HepG2 (cell line): ENCODE data around the gene ATXN1L. TPM values are rescaled to one million over a fixed set of nuclear protein-coding genes. Genes with fewer than 3 reads are reported as not detected.

Source experiments
- CBFB ChIP-seq: sonication (generic); formaldehyde crosslinking; IDR thresholded peaks from 2 replicates; pipeline ENCODE4 v1.4.0; 2020; ENCODE audit warnings: missing genetic modification reagents
- EEA1 ChIP-seq: sonication (generic); formaldehyde crosslinking; IDR thresholded peaks from 2 replicates; pipeline ENCODE4 v1.5.1; 2020; ENCODE audit warnings: mild to moderate bottlenecking, missing genetic modification reagents, borderline replicate concordance
- FLYWCH1 ChIP-seq: sonication (generic); formaldehyde crosslinking; IDR thresholded peaks from 2 replicates; pipeline ENCODE4 v1.8.1; 2023; ENCODE audit warnings: mild to moderate bottlenecking, missing genetic modification reagents
- FOXC1 ChIP-seq: sonication (generic); formaldehyde crosslinking; IDR thresholded peaks from 2 replicates; pipeline ENCODE4 v1.8.0; 2022; ENCODE audit warnings: mild to moderate bottlenecking, missing genetic modification reagents, borderline replicate concordance
- GFI1 ChIP-seq: sonication (generic); formaldehyde crosslinking; IDR thresholded peaks from 2 replicates; pipeline ENCODE4 v1.5.0; 2020; ENCODE audit warnings: missing genetic modification reagents, mild to moderate bottlenecking, borderline replicate concordance
- HOXA7 ChIP-seq: sonication (generic); formaldehyde crosslinking; IDR thresholded peaks from 2 replicates; pipeline ENCODE4 v1.8.1; 2022; ENCODE audit warnings: mild to moderate bottlenecking, missing genetic modification reagents, moderate library complexity
- MAFK ChIP-seq, 2 experiments: IDR thresholded peaks in 1 of 2; conservative IDR thresholded peaks in 1 of 2; 2 replicates each; pipeline ENCODE4 v1.6.1; 2011; ENCODE audit warnings: improper control_type of control experiment in 2 of 2, low read length in 2 of 2
- MAZ ChIP-seq, 2 experiments: sonication (generic) in 1 of 2; formaldehyde crosslinking in 1 of 2; IDR thresholded peaks; 2 replicates each; pipeline versions ENCODE4 v1.5.0 to v1.6.1; 2012 to 2020; ENCODE audit warnings: low read depth in 2 of 2, mild to moderate bottlenecking in 2 of 2, borderline replicate concordance in 1 of 2, improper control_type of control experiment in 1 of 2, low read length in 1 of 2, missing genetic modification reagents in 1 of 2, moderate library complexity in 1 of 2
- MYC ChIP-seq: sonication (generic); formaldehyde crosslinking; IDR thresholded peaks from 2 replicates; pipeline ENCODE4 v1.9.0; 2021; ENCODE audit warnings: missing genetic modification reagents, borderline replicate concordance
- PITX1 ChIP-seq: sonication (generic); formaldehyde crosslinking; IDR thresholded peaks from 2 replicates; pipeline ENCODE4 v1.5.1; 2020; ENCODE audit warnings: mild to moderate bottlenecking, missing genetic modification reagents
- THAP11 ChIP-seq: IDR thresholded peaks from 2 replicates; pipeline ENCODE4 v1.6.1; 2016; ENCODE audit warnings: missing biosample characterization, missing genetic modification reagents
- XBP1 ChIP-seq: sonication (generic); formaldehyde crosslinking; IDR thresholded peaks from 2 replicates; pipeline ENCODE4 v1.5.0; 2020; ENCODE audit warnings: missing genetic modification reagents
- YEATS2 ChIP-seq: sonication (generic); formaldehyde crosslinking; IDR thresholded peaks from 2 replicates; pipeline ENCODE4 v1.4.0; 2020; ENCODE audit warnings: missing genetic modification reagents, borderline replicate concordance
- ZEB1 ChIP-seq: IDR thresholded peaks from 2 replicates; pipeline ENCODE4 v1.6.1; 2012; ENCODE audit warnings: mild to moderate bottlenecking, low read depth, inconsistent platforms; ENCODE audit not compliant: insufficient replicate concordance
- ZFP36L2 ChIP-seq: sonication (generic); formaldehyde crosslinking; IDR thresholded peaks from 2 replicates; pipeline ENCODE4 v1.4.0; 2020; ENCODE audit warnings: missing genetic modification reagents
- ZNF253 ChIP-seq: sonication (generic); formaldehyde crosslinking; IDR thresholded peaks from 2 replicates; pipeline ENCODE4 v1.8.0; 2022; ENCODE audit warnings: mild to moderate bottlenecking, missing genetic modification reagents, borderline replicate concordance
- ZNF382 ChIP-seq: sonication (generic); formaldehyde crosslinking; IDR thresholded peaks from 2 replicates; pipeline ENCODE4 v1.5.0; 2020; ENCODE audit warnings: missing genetic modification reagents, mild to moderate bottlenecking, borderline replicate concordance
- ZNF619 ChIP-seq: sonication (generic); formaldehyde crosslinking; IDR thresholded peaks from 2 replicates; pipeline ENCODE4 v1.4.0; 2020; ENCODE audit warnings: mild to moderate bottlenecking, missing genetic modification reagents
- ZNF713 ChIP-seq: sonication (generic); formaldehyde crosslinking; IDR thresholded peaks from 2 replicates; pipeline ENCODE4 v1.4.0; 2020; ENCODE audit warnings: mild to moderate bottlenecking, missing genetic modification reagents
- ZNF777 ChIP-seq: sonication (generic); formaldehyde crosslinking; IDR thresholded peaks from 2 replicates; pipeline ENCODE4 v1.4.0; 2020; ENCODE audit warnings: missing genetic modification reagents
- ZSCAN21 ChIP-seq: sonication (generic); formaldehyde crosslinking; IDR thresholded peaks from 2 replicates; pipeline ENCODE4 v1.8.0; 2022; ENCODE audit warnings: mild to moderate bottlenecking, missing genetic modification reagents, moderate library complexity, borderline replicate concordance
- polyA plus RNA-seq, 8 experiments: library from polyadenylated mRNA; depleted of rRNA in 3 of 8; stranded (reverse) in 7 of 8; unstranded in 1 of 8; fragments of >200 nt; fragmentation: Illumina TruSeq in 4 of 8; extraction: Trizol in 4 of 8; gene quantifications; 2 replicates each; pipeline versions ENCODE4 v1.2.1 to v1.2.3, GENCODE V29; 2011 to 2016; ENCODE audit warnings: low read depth in 4 of 8, missing spikeins in 1 of 8, mixed read lengths in 1 of 8; ENCODE audit not compliant: insufficient read depth in 1 of 8
- total RNA-seq, 5 experiments: library from RNA; depleted of rRNA; stranded (reverse); fragments of >200 nt; fragmentation: Illumina TruSeq; extraction: Trizol; gene quantifications; 2 replicates each; pipeline ENCODE4 v1.2.3, GENCODE V29; 2016; ENCODE audit warnings: low read depth in 1 of 5
- TF ChIP-seq, protein P1 (sequence below): sonication (generic); formaldehyde crosslinking; IDR thresholded peaks from 2 replicates; pipeline ENCODE4 v1.4.0; 2020; ENCODE audit warnings: mild to moderate bottlenecking, missing genetic modification reagents

Gene ATXN1L
- total and polyA plus RNA-seq, 2 of the 13 experiments (the other 11 are each of a cell fraction or from before 2014, with no cell fraction given): 20.0 to 22.4 TPM

- 0 out of 2 replicates have a peak, but pooled peaks have one; percentile 9 for TF ChIP-seq GFI1 (CRISPR knock-in tag)
- TF ChIP-seq FOXC1 (CRISPR knock-in tag): peak; percentile 36; the same call in 1 of the 2 replicates
- TF ChIP-seq THAP11 (CRISPR knock-in tag): 0 out of 2 replicates have a peak, but pooled peaks have one; percentile 30
- no peak for TF ChIP-seq YEATS2 (CRISPR knock-in tag)
- TF ChIP-seq FLYWCH1 (CRISPR knock-in tag): no peak
- TF ChIP-seq MAFK (conservative IDR thresholded peaks at IDR 0.05 in 1 of 2, IDR thresholded peaks at IDR 0.05 in 1 of 2; ENCODE audit: low read length in 2 of 2): no peak
- no peak for TF ChIP-seq PITX1 (CRISPR knock-in tag)
- no peak for TF ChIP-seq XBP1 (CRISPR knock-in tag)
- no peak for TF ChIP-seq ZNF382 (CRISPR knock-in tag)
- no peak for TF ChIP-seq ZFP36L2 (CRISPR knock-in tag)
- TF ChIP-seq HOXA7 (CRISPR knock-in tag): no peak
- TF ChIP-seq, protein P1, sequence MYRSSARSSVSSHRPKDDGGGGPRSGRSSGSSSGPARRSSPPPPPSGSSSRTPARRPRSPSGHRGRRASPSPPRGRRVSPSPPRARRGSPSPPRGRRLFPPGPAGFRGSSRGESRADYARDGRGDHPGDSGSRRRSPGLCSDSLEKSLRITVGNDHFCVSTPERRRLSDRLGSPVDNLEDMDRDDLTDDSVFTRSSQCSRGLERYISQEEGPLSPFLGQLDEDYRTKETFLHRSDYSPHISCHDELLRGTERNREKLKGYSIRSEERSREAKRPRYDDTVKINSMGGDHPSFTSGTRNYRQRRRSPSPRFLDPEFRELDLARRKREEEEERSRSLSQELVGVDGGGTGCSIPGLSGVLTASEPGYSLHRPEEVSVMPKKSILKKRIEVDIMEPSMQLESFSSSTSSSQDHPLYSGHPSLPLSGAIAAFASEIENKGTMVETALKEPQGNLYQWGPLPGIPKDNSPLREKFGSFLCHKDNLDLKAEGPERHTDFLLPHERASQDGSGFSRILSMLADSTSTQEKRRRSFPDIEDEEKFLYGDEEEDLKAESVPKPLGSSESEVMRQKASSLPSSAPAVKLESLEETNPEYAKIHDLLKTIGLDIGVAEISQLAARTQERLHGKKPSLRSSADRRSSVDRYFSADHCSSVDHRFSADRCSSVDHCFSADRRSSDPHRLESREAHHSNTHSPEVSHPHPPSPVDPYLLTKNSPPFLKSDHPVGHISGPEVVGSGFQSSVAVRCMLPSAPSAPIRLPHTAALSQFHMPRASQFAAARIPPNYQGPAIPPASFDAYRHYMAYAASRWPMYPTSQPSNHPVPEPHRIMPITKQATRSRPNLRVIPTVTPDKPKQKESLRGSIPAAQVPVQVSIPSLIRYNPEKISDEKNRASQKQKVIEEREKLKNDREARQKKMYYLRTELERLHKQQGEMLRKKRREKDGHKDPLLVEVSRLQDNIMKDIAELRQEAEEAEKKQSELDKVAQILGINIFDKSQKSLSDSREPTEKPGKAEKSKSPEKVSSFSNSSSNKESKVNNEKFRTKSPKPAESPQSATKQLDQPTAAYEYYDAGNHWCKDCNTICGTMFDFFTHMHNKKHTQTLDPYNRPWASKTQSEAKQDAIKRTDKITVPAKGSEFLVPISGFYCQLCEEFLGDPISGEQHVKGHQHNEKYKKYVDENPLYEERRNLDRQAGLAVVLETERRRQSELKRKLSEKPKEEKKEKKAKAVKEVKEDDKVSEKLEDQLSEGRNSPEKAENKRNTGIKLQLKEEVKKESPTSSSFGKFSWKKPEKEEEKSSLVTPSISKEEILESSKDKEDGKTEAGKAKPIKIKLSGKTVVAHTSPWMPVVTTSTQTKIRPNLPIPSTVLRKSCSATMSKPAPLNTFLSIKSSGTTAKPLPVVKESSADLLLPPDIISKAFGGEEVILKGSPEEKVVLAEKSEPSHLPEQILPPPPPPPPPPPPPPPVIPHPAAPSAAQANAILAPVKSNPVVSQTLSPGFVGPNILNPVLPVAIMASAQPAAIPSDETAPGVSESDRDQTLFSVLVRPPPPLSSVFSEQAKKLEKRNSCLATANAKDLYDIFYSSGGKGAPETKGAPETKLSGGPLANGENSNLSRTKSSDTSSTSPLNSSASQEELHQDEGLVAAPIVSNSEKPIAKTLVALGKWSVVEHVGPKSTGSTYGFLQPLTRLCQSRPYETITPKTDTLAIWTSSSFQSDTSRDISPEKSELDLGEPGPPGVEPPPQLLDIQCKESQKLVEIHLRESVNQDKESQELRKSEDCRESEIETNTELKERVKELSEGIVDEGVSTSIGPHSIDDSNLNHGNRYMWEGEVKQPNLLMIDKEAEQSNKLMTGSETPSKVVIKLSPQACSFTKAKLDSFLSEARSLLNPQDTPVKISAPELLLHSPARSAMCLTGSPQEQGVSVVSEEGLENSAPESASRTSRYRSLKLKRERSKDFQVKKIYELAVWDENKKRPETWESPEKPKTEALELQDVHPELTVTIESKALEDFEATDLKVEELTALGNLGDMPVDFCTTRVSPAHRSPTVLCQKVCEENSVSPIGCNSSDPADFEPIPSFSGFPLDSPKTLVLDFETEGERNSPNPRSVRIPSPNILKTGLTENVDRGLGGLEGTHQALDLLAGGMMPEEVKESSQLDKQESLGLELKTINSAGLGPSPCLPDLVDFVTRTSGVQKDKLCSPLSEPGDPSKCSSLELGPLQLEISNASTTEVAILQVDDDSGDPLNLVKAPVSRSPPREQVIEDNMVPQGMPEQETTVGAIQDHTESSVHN (CRISPR knock-in tag): no peak
- TF ChIP-seq ZSCAN21: peak; percentile 78; the same call in 1 of the 2 replicates
- TF ChIP-seq MAZ (IDR thresholded peaks at IDR 0.05; ENCODE audit: borderline replicate concordance, low read depth, low read length): peak; percentile 83
- TF ChIP-seq MAZ (CRISPR knock-in tag; IDR thresholded peaks at IDR 0.05; ENCODE audit: low read depth): peak; percentile 90
- TF ChIP-seq MYC (CRISPR knock-in tag): peak; percentile 33; the same call in 1 of the 2 replicates
- TF ChIP-seq ZNF619 (CRISPR knock-in tag): no peak
- TF ChIP-seq ZNF713 (CRISPR knock-in tag): no peak
- TF ChIP-seq ZEB1: no peak
- no peak for TF ChIP-seq ZNF253 (CRISPR knock-in tag)
- no peak for TF ChIP-seq CBFB (CRISPR knock-in tag)
- peak; percentile 63; the same call in 1 of the 2 replicates for TF ChIP-seq EEA1
- TF ChIP-seq ZNF777 (CRISPR knock-in tag): peak; percentile 95
These were observed 38.3 kb downstream of the ATXN1L start, which contains the start of gene ZNF821 (continued) for GRCh38 chr16:71883849-71884638.
